GM12865 (cell line): ENCODE results near the gene JARID2.

Experiments used
- DNase-seq: peaks from one replicate; pipeline ENCODE4 v3.0.0; 2010; ENCODE audit warnings: low read depth
- H3K4me3 ChIP-seq: 2 replicates; pipeline ENCODE4 v1.5.1; 2011; ENCODE audit warnings: mild to moderate bottlenecking, low read depth, low read length, control low read depth
- CTCF ChIP-seq: IDR thresholded peaks from 2 replicates; pipeline ENCODE4 v1.5.1; 2011; ENCODE audit warnings: low read length, control low read depth, low read depth, inconsistent platforms; ENCODE audit not compliant: insufficient read depth; ENCODE audit errors: missing control alignments

The JARID2 gene

DNA sequence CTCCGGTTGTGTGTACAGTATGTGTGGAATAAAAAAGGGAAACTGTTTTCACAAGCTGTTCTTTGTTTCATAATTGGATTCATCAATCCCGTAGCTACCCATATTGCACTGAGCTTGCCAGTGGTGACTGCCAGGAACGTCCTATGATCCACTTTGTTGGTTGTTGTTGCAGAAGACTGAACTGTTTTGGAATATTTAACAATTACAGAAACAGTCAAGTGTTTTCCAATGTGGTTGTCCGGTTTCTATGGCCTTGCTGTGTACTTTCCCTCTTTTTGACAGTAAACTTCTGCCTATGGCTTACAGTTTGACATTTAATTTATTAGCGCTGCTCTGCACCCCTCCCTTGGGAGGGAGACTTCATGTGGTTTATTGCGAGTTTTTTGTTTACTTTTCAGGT, 275.7 kb downstream of the JARID2 start:
- TF ChIP-seq CTCF, result no peak
- H3K4me3 ChIP-seq, result no peak overlapping the region
- DNase-seq, result no peak

- no peak for TF ChIP-seq CTCF
- H3K4me3 ChIP-seq, result no peak overlapping the region
- no peak for DNase-seq
Observed at GRCh38 chr6:15522026-15522425, 276.2 kb downstream of the JARID2 start.

DNA sequence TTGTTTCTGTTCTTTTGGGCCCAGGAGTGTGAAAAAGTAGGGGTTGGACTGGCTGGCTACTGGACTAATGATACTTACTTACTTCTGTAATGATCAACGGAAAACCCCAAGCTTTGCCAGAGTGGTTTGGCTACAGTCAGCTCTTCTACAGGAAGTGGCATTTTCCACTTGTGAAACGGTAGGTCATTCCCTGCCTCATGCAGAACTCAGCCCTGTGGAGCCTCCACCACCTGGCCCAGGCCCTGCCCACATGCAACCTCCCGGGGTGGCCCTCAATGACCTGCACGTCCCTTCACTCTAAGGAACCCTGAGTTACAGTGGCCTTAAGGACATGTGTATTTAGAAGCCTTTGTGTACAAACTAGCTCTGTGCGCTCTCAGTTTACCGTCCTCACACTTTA, 276.6 kb downstream of the JARID2 start:
- TF ChIP-seq CTCF, result no peak
- no peak overlapping the region for H3K4me3 ChIP-seq
- DNase-seq, result peak; percentile 41

DNA sequence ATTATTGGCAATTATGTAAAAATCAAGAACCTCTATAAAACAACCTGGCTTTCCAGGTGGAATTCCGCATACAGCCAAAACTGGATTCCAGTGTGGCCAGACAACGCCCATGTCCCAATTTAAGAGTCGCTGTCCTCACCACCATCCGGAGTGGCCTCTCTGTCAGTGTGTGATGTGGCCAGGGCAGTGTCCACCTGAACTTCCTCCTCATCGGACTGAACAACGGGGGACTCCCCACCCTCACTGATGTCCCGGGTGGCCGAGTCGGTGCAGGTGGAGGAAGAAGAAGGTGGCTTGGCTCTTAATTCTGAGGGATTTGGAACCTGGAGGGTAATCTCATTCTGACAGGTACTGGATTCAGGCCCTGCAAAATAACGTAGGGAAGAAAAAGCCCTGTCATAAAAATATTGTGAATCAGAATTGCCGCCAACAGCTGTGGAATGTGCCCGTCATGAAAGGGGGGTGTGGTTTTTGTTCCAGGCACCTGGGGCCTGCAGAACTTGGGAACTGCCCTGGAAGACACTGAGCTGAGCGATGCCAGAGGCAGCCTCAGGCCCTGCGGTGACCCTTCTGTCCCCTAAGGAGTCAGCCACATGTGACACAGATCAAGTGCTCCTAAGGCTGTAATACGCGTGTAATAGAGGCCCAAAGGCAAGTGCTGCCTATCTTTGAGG, 277.1 kb downstream of the JARID2 start:
- no peak for DNase-seq
- TF ChIP-seq CTCF, result no peak
- H3K4me3 ChIP-seq, result no peak overlapping the region

DNA sequence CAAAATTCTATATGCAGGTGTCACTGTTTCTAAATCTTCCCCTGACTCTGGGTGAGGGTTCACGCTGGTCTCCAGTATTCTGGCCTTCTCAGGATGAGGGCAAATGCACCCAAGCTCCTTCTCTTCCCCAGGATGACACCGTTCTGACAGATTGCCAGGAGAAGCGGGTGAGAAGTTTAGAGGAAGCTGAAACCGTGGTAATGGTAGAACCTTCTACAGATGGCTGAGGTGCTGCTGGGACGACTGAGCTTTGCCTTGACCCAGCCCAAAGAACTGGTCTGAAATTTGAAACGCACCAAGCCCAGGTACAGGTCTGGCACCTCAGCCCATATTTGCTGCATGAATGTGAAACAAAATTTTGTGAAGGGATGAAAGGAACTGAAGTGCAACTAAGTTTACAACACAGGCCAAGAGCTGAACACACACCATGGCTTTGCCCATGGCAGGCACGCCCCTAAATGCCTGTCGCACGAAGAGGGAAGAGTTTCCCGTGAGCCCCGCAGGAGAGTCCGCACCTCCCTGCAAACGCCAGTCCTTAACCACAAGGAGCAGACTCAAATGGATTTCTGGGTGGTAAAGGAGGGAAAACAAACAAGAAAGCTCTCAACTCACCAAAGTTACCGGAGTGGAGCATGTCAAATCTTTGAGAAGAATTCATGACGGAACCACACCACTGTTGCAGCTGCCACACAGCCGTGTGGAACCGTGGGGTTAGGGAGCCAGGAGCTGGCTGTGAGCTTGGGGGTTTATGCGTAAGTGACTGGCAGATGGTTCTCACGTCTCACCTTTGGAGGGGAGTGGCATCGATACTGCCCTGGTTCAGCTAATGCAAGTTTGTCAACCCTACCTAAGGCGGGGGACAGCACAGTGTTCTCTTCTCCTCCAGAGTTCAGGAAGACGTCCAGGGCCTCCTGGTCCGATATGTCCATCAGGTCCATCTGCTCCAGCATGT, 278.1 kb downstream of the JARID2 start:
- no peak for DNase-seq
- no peak for TF ChIP-seq CTCF
- H3K4me3 ChIP-seq, result no peak overlapping the region

DNA sequence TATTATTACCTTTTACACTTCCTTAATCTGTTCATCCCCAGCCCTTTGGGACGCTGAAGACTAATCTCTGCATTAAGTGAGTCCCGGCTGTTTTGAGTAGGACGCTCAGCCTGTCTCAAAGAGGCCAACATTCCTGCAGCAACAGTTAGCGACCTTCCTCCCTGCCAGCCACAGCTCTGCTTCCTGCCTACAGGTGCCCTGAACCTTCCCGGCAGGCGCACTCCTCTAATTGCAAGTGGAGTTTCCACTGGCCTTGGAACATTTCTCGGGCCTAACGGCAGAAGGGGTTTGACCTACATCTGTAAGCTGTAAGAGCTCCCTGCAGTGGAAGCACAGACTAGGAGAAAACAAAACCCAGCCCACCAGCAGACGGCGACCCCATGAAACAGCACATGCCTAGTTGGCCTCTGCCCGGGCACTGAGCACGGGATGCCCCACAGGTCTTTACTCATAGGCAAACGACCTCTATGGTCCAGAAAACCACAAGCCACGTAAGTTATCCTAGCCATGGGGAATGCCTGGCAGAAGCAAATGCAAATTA, 279.1 kb downstream of the JARID2 start:
- no peak for DNase-seq
- H3K4me3 ChIP-seq, result no peak overlapping the region
- TF ChIP-seq CTCF, result no peak
